Tibial nerve (tissue), 4 donors: Measurements from ENCODE around the gene CPT1B.

ENCODE experiments used
- CTCF ChIP-seq, 5 experiments: fragments of 200-600 bp in 3 of 5; fragments of 450-650 bp in 2 of 5; sonication (generic) in 3 of 5; IDR thresholded peaks; one replicate each; pipeline ENCODE4 v1.5.1; 2016 to 2019; ENCODE audit warnings: antibody characterized with exemption in 5 of 5, mild to moderate bottlenecking in 3 of 5, moderate library complexity in 2 of 5
- EP300 ChIP-seq, 2 donors: sonication (generic); formaldehyde crosslinking; IDR thresholded peaks; one replicate each; pipeline ENCODE4 v1.6.1; 2017; ENCODE audit warnings: antibody characterized with exemption in 2 of 2, mild to moderate bottlenecking in 1 of 2
- POLR2A ChIP-seq, 2 donors: fragments of 450-650 bp; IDR thresholded peaks; one replicate each; pipeline ENCODE4 v1.6.1; 2017; ENCODE audit warnings: antibody characterized with exemption in 2 of 2, mild to moderate bottlenecking in 2 of 2, moderate library complexity in 2 of 2

DNA sequence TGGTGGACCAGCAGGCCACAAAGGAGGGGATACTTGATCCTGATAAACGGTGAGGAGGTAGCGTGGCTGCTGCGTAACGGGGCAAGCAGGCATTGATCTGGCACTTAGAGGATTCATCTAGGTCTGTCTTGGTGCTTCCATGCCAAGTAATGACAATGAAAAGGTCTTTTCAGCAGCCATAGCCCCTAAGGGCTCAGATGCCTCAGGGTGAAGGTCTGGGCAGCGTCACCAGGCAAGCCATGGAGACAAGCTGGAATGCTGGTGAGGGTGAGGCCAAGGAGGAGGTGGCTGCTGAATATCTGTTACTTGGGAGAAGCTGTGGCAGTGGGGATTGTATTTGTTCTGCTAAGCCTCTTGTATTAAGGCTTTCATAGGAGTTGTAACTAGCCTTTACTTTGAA is 9.2 kb upstream of the CPT1B start:
- TF ChIP-seq CTCF (IDR thresholded peaks at IDR 0.05), result no peak
- no peak for TF ChIP-seq POLR2A (IDR thresholded peaks at IDR 0.05)
- TF ChIP-seq EP300 (IDR thresholded peaks at IDR 0.05), result no peak
